WTC11 (cell line): Measurements from ENCODE around the gene GPR158. TPM values are rescaled to one million over a fixed set of nuclear protein-coding genes. Genes with fewer than 3 reads are reported as not detected.

Experiments
- ATAC-seq: fragments of 200-7000 bp; cut with Tn5 transposase; 2 replicates; pipeline ENCODE4 v1.10.0; 2021; ENCODE audit warnings: mild to moderate bottlenecking, moderate library complexity
- CTCF ChIA-PET: fragments of 300-600 bp; sonication (Branson Sonifier 250); formaldehyde crosslinking; loops from one replicate; lab custom pipeline; 2021; ENCODE audit warnings: antibody characterized with exemption; lab: Charles Lee
- POLR2A ChIA-PET: fragments of 350-600 bp; sonication (Branson Sonifier 250); formaldehyde crosslinking; loops from one replicate; lab custom pipeline; 2021; ENCODE audit warnings: antibody characterized with exemption; lab: Charles Lee
- DNase-seq: peaks from one replicate; pipeline ENCODE4 v3.0.0; 2021; ENCODE audit warnings: low spot score
- H3K27ac Mint-ChIP-seq: 2 replicates; pipeline ENCODE4 v1.8.0; 2021; ENCODE audit warnings: mixed read lengths
- H3K27me3 Mint-ChIP-seq: 2 replicates; pipeline ENCODE4 v1.8.0; 2021; ENCODE audit warnings: low read depth, mild to moderate bottlenecking, moderate library complexity, mixed read lengths
- H3K36me3 Mint-ChIP-seq: 2 replicates; pipeline ENCODE4 v1.8.0; 2021; ENCODE audit warnings: mixed read lengths
- H3K4me1 Mint-ChIP-seq: 2 replicates; pipeline ENCODE4 v1.8.0; 2022; ENCODE audit warnings: mixed read lengths
- H3K4me3 Mint-ChIP-seq: 2 replicates; pipeline ENCODE4 v1.8.0; 2021; ENCODE audit warnings: mild to moderate bottlenecking, moderate library complexity, mixed read lengths
- H3K9me3 Mint-ChIP-seq: 2 replicates; pipeline ENCODE4 v1.8.0; 2021; ENCODE audit warnings: mixed read lengths
- E2F1 ChIP-seq: sonication (generic); formaldehyde crosslinking; IDR thresholded peaks from 2 replicates; pipeline ENCODE4 v1.8.0; 2022; ENCODE audit warnings: mild to moderate bottlenecking, missing genetic modification reagents
- E2F5 ChIP-seq: sonication (generic); formaldehyde crosslinking; IDR thresholded peaks from 2 replicates; pipeline ENCODE4 v1.8.1; 2022; ENCODE audit warnings: mild to moderate bottlenecking, moderate library complexity, missing genetic modification reagents
- ELF4 ChIP-seq: sonication (generic); formaldehyde crosslinking; IDR thresholded peaks from 2 replicates; pipeline ENCODE4 v1.8.1; 2022; ENCODE audit warnings: low read depth, mild to moderate bottlenecking, moderate library complexity, missing genetic modification reagents
- HMGA2 ChIP-seq: fragments of 250-450 bp; sonication (Bioruptor Pico); IDR thresholded peaks from 2 replicates; pipeline ENCODE4 v1.4.0; 2021; ENCODE audit warnings: mild to moderate bottlenecking, moderate library complexity
- PRDM15 ChIP-seq: sonication (generic); formaldehyde crosslinking; IDR thresholded peaks from 2 replicates; pipeline ENCODE4 v1.8.0; 2022; ENCODE audit warnings: missing genetic modification reagents
- ZNF138 ChIP-seq: sonication (generic); formaldehyde crosslinking; conservative IDR thresholded peaks from 2 replicates; pipeline ENCODE4 v1.8.1; 2022; ENCODE audit warnings: mild to moderate bottlenecking, moderate library complexity, missing genetic modification reagents
- ZNF263 ChIP-seq: sonication (generic); formaldehyde crosslinking; IDR thresholded peaks from 2 replicates; pipeline ENCODE4 v1.8.1; 2022; ENCODE audit warnings: low read depth, mild to moderate bottlenecking, moderate library complexity, missing genetic modification reagents
- ZNF317 ChIP-seq: sonication (generic); formaldehyde crosslinking; IDR thresholded peaks from 2 replicates; pipeline ENCODE4 v1.8.1; 2023; ENCODE audit warnings: low read depth, mild to moderate bottlenecking, moderate library complexity, missing genetic modification reagents, borderline replicate concordance
- ZNF396 ChIP-seq: fragments of 250-450 bp; sonication (Bioruptor Pico); IDR thresholded peaks from 2 replicates; pipeline ENCODE4 v1.8.0; 2021; ENCODE audit warnings: mild to moderate bottlenecking, moderate library complexity, borderline replicate concordance
- total RNA-seq: library from RNA; stranded (reverse); gene quantifications from 3 replicates; pipeline ENCODE4 v1.2.3, GENCODE V29; 2021
- TF ChIP-seq, protein P1 (sequence below): sonication (generic); formaldehyde crosslinking; IDR thresholded peaks from 2 replicates; pipeline ENCODE4 v1.8.0; 2023; ENCODE audit warnings: missing genetic modification reagents, mild to moderate bottlenecking, borderline replicate concordance
- TF ChIP-seq, protein P2 (sequence below): fragments of 200-600 bp; IDR thresholded peaks from 2 replicates; pipeline ENCODE4 v1.8.0; 2022; ENCODE audit warnings: antibody characterized with exemption
- TF ChIP-seq, protein P3 (sequence below): sonication (generic); formaldehyde crosslinking; IDR thresholded peaks from 2 replicates; pipeline ENCODE4 v1.8.1; 2023; ENCODE audit warnings: mild to moderate bottlenecking, missing genetic modification reagents

GPR158 gene
- total RNA-seq, 1 experiment from 2014 or later = 0.63 TPM

DNA sequence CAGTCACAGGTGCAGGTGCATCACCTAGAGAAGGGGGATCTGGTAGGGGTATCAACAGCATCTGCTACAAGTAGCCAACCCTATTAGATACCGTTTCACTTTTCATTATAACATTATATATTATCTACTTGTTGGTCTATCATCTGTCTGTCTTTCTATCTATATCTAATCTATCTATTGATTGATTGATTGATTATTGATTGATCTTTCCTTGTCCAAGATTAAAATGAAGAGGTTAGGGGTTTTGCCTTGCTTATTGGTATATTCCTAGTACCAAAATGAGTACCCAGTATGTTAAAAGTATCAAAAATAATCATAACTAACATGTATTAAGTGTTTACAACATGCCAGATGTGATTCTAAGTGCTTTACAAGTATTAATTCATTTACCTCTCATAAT is 121.5 kb downstream of the GPR158 start:
- Mint-ChIP-seq H3K9me3 (no peaks in the 10 kb centered on the region), H3K4me3 (no peak overlapping the region), H3K36me3 (no peaks in the 10 kb centered on the region), H3K4me1 (peaks cover 18% of the 10 kb centered on the region), H3K27me3 (no peaks in the 10 kb centered on the region), H3K27ac (no peak overlapping the region)
- TF ChIP-seq HMGA2 (CRISPR knock-in tag) (no peak), ELF4 (CRISPR knock-in tag) (no peak), E2F1 (CRISPR knock-in tag) (no peak)
- TF ChIP-seq, protein P1, sequence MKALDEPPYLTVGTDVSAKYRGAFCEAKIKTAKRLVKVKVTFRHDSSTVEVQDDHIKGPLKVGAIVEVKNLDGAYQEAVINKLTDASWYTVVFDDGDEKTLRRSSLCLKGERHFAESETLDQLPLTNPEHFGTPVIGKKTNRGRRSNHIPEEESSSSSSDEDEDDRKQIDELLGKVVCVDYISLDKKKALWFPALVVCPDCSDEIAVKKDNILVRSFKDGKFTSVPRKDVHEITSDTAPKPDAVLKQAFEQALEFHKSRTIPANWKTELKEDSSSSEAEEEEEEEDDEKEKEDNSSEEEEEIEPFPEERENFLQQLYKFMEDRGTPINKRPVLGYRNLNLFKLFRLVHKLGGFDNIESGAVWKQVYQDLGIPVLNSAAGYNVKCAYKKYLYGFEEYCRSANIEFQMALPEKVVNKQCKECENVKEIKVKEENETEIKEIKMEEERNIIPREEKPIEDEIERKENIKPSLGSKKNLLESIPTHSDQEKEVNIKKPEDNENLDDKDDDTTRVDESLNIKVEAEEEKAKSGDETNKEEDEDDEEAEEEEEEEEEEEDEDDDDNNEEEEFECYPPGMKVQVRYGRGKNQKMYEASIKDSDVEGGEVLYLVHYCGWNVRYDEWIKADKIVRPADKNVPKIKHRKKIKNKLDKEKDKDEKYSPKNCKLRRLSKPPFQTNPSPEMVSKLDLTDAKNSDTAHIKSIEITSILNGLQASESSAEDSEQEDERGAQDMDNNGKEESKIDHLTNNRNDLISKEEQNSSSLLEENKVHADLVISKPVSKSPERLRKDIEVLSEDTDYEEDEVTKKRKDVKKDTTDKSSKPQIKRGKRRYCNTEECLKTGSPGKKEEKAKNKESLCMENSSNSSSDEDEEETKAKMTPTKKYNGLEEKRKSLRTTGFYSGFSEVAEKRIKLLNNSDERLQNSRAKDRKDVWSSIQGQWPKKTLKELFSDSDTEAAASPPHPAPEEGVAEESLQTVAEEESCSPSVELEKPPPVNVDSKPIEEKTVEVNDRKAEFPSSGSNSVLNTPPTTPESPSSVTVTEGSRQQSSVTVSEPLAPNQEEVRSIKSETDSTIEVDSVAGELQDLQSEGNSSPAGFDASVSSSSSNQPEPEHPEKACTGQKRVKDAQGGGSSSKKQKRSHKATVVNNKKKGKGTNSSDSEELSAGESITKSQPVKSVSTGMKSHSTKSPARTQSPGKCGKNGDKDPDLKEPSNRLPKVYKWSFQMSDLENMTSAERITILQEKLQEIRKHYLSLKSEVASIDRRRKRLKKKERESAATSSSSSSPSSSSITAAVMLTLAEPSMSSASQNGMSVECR (CRISPR knock-in tag) = no peak
- ATAC-seq = no peak
- POLR2A ChIA-PET = no interaction called here
- CTCF ChIA-PET = interaction anchor here (0.6 kb wide), 1 partner anchor 15 kb away, joined by 4 read pairs; no protein-coding TSS in a partner anchor
- no peak for DNase-seq

- H3K27me3 Mint-ChIP-seq = no peaks in the 10 kb centered on the region
- CTCF ChIA-PET = no interaction called here
- H3K4me1 Mint-ChIP-seq = peaks cover 22% of the 10 kb centered on the region
- no peak overlapping the region for H3K4me3 Mint-ChIP-seq
- ATAC-seq (no peak), DNase-seq (no peak)
- no peaks in the 10 kb centered on the region for H3K9me3 Mint-ChIP-seq
- POLR2A ChIA-PET = no interaction called here
- no peak for TF ChIP-seq E2F5 (CRISPR knock-in tag)
- no peak for TF ChIP-seq ZNF396
- H3K36me3 Mint-ChIP-seq = no peaks in the 10 kb centered on the region
- no peak overlapping the region for H3K27ac Mint-ChIP-seq
These were observed 122.7 kb downstream of the GPR158 start for GRCh38 chr10:25297466-25297865.

- H3K9me3 Mint-ChIP-seq = no peaks in the 10 kb centered on the region
- peak; percentile 26 for DNase-seq
- H3K27ac Mint-ChIP-seq = peak overlapping the region; percentile 83
- H3K36me3 Mint-ChIP-seq = no peaks in the 10 kb centered on the region
- POLR2A ChIA-PET = no interaction called here
- H3K4me3 Mint-ChIP-seq = peak overlapping the region; percentile 45
- TF ChIP-seq ZNF138 (CRISPR knock-in tag) = no peak
- no peak for TF ChIP-seq ZNF263
- TF ChIP-seq, protein P2, sequence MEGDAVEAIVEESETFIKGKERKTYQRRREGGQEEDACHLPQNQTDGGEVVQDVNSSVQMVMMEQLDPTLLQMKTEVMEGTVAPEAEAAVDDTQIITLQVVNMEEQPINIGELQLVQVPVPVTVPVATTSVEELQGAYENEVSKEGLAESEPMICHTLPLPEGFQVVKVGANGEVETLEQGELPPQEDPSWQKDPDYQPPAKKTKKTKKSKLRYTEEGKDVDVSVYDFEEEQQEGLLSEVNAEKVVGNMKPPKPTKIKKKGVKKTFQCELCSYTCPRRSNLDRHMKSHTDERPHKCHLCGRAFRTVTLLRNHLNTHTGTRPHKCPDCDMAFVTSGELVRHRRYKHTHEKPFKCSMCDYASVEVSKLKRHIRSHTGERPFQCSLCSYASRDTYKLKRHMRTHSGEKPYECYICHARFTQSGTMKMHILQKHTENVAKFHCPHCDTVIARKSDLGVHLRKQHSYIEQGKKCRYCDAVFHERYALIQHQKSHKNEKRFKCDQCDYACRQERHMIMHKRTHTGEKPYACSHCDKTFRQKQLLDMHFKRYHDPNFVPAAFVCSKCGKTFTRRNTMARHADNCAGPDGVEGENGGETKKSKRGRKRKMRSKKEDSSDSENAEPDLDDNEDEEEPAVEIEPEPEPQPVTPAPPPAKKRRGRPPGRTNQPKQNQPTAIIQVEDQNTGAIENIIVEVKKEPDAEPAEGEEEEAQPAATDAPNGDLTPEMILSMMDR = no peak
- TF ChIP-seq, protein P3, sequence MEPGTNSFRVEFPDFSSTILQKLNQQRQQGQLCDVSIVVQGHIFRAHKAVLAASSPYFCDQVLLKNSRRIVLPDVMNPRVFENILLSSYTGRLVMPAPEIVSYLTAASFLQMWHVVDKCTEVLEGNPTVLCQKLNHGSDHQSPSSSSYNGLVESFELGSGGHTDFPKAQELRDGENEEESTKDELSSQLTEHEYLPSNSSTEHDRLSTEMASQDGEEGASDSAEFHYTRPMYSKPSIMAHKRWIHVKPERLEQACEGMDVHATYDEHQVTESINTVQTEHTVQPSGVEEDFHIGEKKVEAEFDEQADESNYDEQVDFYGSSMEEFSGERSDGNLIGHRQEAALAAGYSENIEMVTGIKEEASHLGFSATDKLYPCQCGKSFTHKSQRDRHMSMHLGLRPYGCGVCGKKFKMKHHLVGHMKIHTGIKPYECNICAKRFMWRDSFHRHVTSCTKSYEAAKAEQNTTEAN = no peak
- no peak for TF ChIP-seq PRDM15 (CRISPR knock-in tag)
- no peak for TF ChIP-seq ZNF317 (CRISPR knock-in tag)
- CTCF ChIA-PET = no interaction called here
- peak; percentile 97 for ATAC-seq
- H3K27me3 Mint-ChIP-seq = no peaks in the 10 kb centered on the region
- peaks cover 34% of the 10 kb centered on the region for H3K4me1 Mint-ChIP-seq
These were observed 125.3 kb downstream of the GPR158 start for GRCh38 chr10:25300073-25300472.
